Measurements from ENCODE around the gene ZFPM1. TPM values are rescaled to one million over a fixed set of nuclear protein-coding genes. Genes with fewer than 3 reads are reported as not detected.
A peak's percentile ranks its signal among the peaks of the same experiment; 100 is the strongest.

ZFPM1 gene
- polyA plus RNA-seq, 2 donors, result 0.98 to 2.6 TPM

- Histone ChIP-seq H3K4me3 (ENCODE audit: low read depth in 1 of 2, low read length in 2 of 2) (no peak overlapping the region), H3K4me1 (ENCODE audit: control insufficient read depth in 2 of 2, insufficient read depth in 2 of 2, low read length in 1 of 2) (peaks cover 4 to 19% of the 10 kb centered on the region in 2 donors), H3K27me3 (ENCODE audit: control insufficient read depth in 1 of 2, insufficient read depth in 2 of 2, low read length in 2 of 2) (no peaks in the 10 kb centered on the region), H3K27ac (ENCODE audit: low read depth in 2 of 2, low read length in 1 of 2) (no peak overlapping the region), H3K36me3 (ENCODE audit: control insufficient read depth in 2 of 2, insufficient read depth in 2 of 2, low read length in 1 of 2) (no peaks in the 10 kb centered on the region), H3K9me3 (ENCODE audit: control insufficient read depth in 2 of 2, insufficient read depth in 1 of 2, low read depth in 1 of 2, low read length in 1 of 2) (peaks cover 0 to 3% of the 10 kb centered on the region in 2 donors)
- 85 to 88% methylated on average over 9 of the region's 9 CpGs for whole genome bisulfite sequencing, 2 donors
Measured at GRCh38 chr16:88507231-88507743, 54.2 kb downstream of the ZFPM1 start.

GRCh38 chr16:88508376-88508867 lies 55.3 kb downstream of the ZFPM1 start:
- WGBS, 2 donors, result 62 to 89% methylated on average over 13 of the region's 13 CpGs
- no peak overlapping the region for H3K4me3 ChIP-seq (ENCODE audit: low read depth in 1 of 2, low read length in 2 of 2)
- peaks cover 0 to 3% of the 10 kb centered on the region in 2 donors for H3K9me3 ChIP-seq (ENCODE audit: control insufficient read depth in 2 of 2, insufficient read depth in 1 of 2, low read depth in 1 of 2, low read length in 1 of 2)
- H3K36me3 ChIP-seq (ENCODE audit: control insufficient read depth in 2 of 2, insufficient read depth in 2 of 2, low read length in 1 of 2), result no peaks in the 10 kb centered on the region
- peaks cover 4 to 19% of the 10 kb centered on the region in 2 donors for H3K4me1 ChIP-seq (ENCODE audit: control insufficient read depth in 2 of 2, insufficient read depth in 2 of 2, low read length in 1 of 2)
- H3K27ac ChIP-seq (ENCODE audit: low read depth in 2 of 2, low read length in 1 of 2), result no peak overlapping the region
- H3K27me3 ChIP-seq (ENCODE audit: control insufficient read depth in 1 of 2, insufficient read depth in 2 of 2, low read length in 2 of 2), result no peaks in the 10 kb centered on the region

GRCh38 chr16:88508868-88509748 lies 56.0 kb downstream of the ZFPM1 start:
- H3K27ac ChIP-seq (ENCODE audit: low read depth in 2 of 2, low read length in 1 of 2), result peak overlapping the region in 1 of 2 donors; percentile 59
- no peaks in the 10 kb centered on the region for H3K36me3 ChIP-seq (ENCODE audit: control insufficient read depth in 2 of 2, insufficient read depth in 2 of 2, low read length in 1 of 2)
- H3K4me1 ChIP-seq (ENCODE audit: control insufficient read depth in 2 of 2, insufficient read depth in 2 of 2, low read length in 1 of 2), result peaks cover 4 to 19% of the 10 kb centered on the region in 2 donors
- no peak overlapping the region for H3K4me3 ChIP-seq (ENCODE audit: low read depth in 1 of 2, low read length in 2 of 2)
- H3K9me3 ChIP-seq (ENCODE audit: control insufficient read depth in 2 of 2, insufficient read depth in 1 of 2, low read depth in 1 of 2, low read length in 1 of 2), result peaks cover 0 to 3% of the 10 kb centered on the region in 2 donors
- no peaks in the 10 kb centered on the region for H3K27me3 ChIP-seq (ENCODE audit: control insufficient read depth in 1 of 2, insufficient read depth in 2 of 2, low read length in 2 of 2)
- WGBS, 2 donors, result 56 to 63% methylated on average over 41 of the region's 41 CpGs

- WGBS, 2 donors, result 46 to 53% methylated on average over 12 of the region's 12 CpGs
- peak overlapping the region in 1 of 2 donors; percentile 59 for H3K27ac ChIP-seq (ENCODE audit: low read depth in 2 of 2, low read length in 1 of 2)
- no peak overlapping the region for H3K4me3 ChIP-seq (ENCODE audit: low read depth in 1 of 2, low read length in 2 of 2)
- no peaks in the 10 kb centered on the region for H3K9me3 ChIP-seq (ENCODE audit: control insufficient read depth in 2 of 2, insufficient read depth in 1 of 2, low read depth in 1 of 2, low read length in 1 of 2)
- no peaks in the 10 kb centered on the region for H3K36me3 ChIP-seq (ENCODE audit: control insufficient read depth in 2 of 2, insufficient read depth in 2 of 2, low read length in 1 of 2)
- no peaks in the 10 kb centered on the region for H3K27me3 ChIP-seq (ENCODE audit: control insufficient read depth in 1 of 2, insufficient read depth in 2 of 2, low read length in 2 of 2)
- peaks cover 4 to 19% of the 10 kb centered on the region in 2 donors for H3K4me1 ChIP-seq (ENCODE audit: control insufficient read depth in 2 of 2, insufficient read depth in 2 of 2, low read length in 1 of 2)
Measured at GRCh38 chr16:88509749-88510069, 56.6 kb downstream of the ZFPM1 start.

- Histone ChIP-seq H3K27ac (ENCODE audit: low read depth in 2 of 2, low read length in 1 of 2) (no peak overlapping the region), H3K4me3 (ENCODE audit: low read depth in 1 of 2, low read length in 2 of 2) (no peak overlapping the region), H3K36me3 (ENCODE audit: control insufficient read depth in 2 of 2, insufficient read depth in 2 of 2, low read length in 1 of 2) (no peaks in the 10 kb centered on the region)
Measured at GRCh38 chr16:88510091-88510994, 57.3 kb downstream of the ZFPM1 start.

GRCh38 chr16:88511060-88511459 lies 58.0 kb downstream of the ZFPM1 start:
- WGBS, 2 donors, result 86 to 94% methylated on average over 4 to 7 of the region's 7 CpGs
- Histone ChIP-seq H3K9me3 (ENCODE audit: control insufficient read depth in 2 of 2, insufficient read depth in 1 of 2, low read depth in 1 of 2, low read length in 1 of 2) (no peaks in the 10 kb centered on the region), H3K36me3 (ENCODE audit: control insufficient read depth in 2 of 2, insufficient read depth in 2 of 2, low read length in 1 of 2) (no peaks in the 10 kb centered on the region), H3K4me1 (ENCODE audit: control insufficient read depth in 2 of 2, insufficient read depth in 2 of 2, low read length in 1 of 2) (peaks cover 4 to 16% of the 10 kb centered on the region in 2 donors), H3K27ac (ENCODE audit: low read depth in 2 of 2, low read length in 1 of 2) (no peak overlapping the region), H3K4me3 (ENCODE audit: low read depth in 1 of 2, low read length in 2 of 2) (no peak overlapping the region), H3K27me3 (ENCODE audit: control insufficient read depth in 1 of 2, insufficient read depth in 2 of 2, low read length in 2 of 2) (no peaks in the 10 kb centered on the region)

More at GRCh38 chr16:88510091-88510994, 57.3 kb downstream of the ZFPM1 start:
- WGBS, 2 donors, result 54 to 56% methylated on average over 26 of the region's 26 CpGs
- Histone ChIP-seq H3K27me3 (ENCODE audit: control insufficient read depth in 1 of 2, insufficient read depth in 2 of 2, low read length in 2 of 2) (no peaks in the 10 kb centered on the region), H3K4me1 (ENCODE audit: control insufficient read depth in 2 of 2, insufficient read depth in 2 of 2, low read length in 1 of 2) (peaks cover 4 to 16% of the 10 kb centered on the region in 2 donors), H3K9me3 (ENCODE audit: control insufficient read depth in 2 of 2, insufficient read depth in 1 of 2, low read depth in 1 of 2, low read length in 1 of 2) (no peaks in the 10 kb centered on the region)

GRCh38 chr16:88511906-88512305 lies 58.8 kb downstream of the ZFPM1 start:
- no peaks in the 10 kb centered on the region for H3K9me3 ChIP-seq (ENCODE audit: control insufficient read depth in 2 of 2, insufficient read depth in 1 of 2, low read depth in 1 of 2, low read length in 1 of 2)
- H3K27ac ChIP-seq (ENCODE audit: low read depth in 2 of 2, low read length in 1 of 2), result no peak overlapping the region
- H3K4me3 ChIP-seq (ENCODE audit: low read depth in 1 of 2, low read length in 2 of 2), result no peak overlapping the region
- H3K4me1 ChIP-seq (ENCODE audit: control insufficient read depth in 2 of 2, insufficient read depth in 2 of 2, low read length in 1 of 2), result peaks cover 4 to 16% of the 10 kb centered on the region in 2 donors
- WGBS, 2 donors, result 80 to 88% methylated on average over 13 to 14 of the region's 14 CpGs
- no peaks in the 10 kb centered on the region for H3K27me3 ChIP-seq (ENCODE audit: control insufficient read depth in 1 of 2, insufficient read depth in 2 of 2, low read length in 2 of 2)
- no peaks in the 10 kb centered on the region for H3K36me3 ChIP-seq (ENCODE audit: control insufficient read depth in 2 of 2, insufficient read depth in 2 of 2, low read length in 1 of 2)

GRCh38 chr16:88512728-88513696 lies 59.9 kb downstream of the ZFPM1 start:
- H3K4me3 ChIP-seq (ENCODE audit: low read depth in 1 of 2, low read length in 2 of 2), result no peak overlapping the region
- 80 to 85% methylated on average over 34 to 35 of the region's 35 CpGs for WGBS, 2 donors
- H3K36me3 ChIP-seq (ENCODE audit: control insufficient read depth in 2 of 2, insufficient read depth in 2 of 2, low read length in 1 of 2), result no peaks in the 10 kb centered on the region
- no peak overlapping the region for H3K27ac ChIP-seq (ENCODE audit: low read depth in 2 of 2, low read length in 1 of 2)
- no peaks in the 10 kb centered on the region for H3K27me3 ChIP-seq (ENCODE audit: control insufficient read depth in 1 of 2, insufficient read depth in 2 of 2, low read length in 2 of 2)
- H3K4me1 ChIP-seq (ENCODE audit: control insufficient read depth in 2 of 2, insufficient read depth in 2 of 2, low read length in 1 of 2), result peaks cover 4 to 12% of the 10 kb centered on the region in 2 donors
- H3K9me3 ChIP-seq (ENCODE audit: control insufficient read depth in 2 of 2, insufficient read depth in 1 of 2, low read depth in 1 of 2, low read length in 1 of 2), result no peaks in the 10 kb centered on the region

All from esophagus (tissue), 2 donors.